Panc1 (cell line): Measurements from ENCODE around the gene LRRC4B. TPM values are rescaled to one million over a fixed set of nuclear protein-coding genes. Genes with fewer than 3 reads are reported as not detected.

Experiments used
- ATAC-seq: fragments of 200-7000 bp; cut with Tn5 transposase; 2 replicates; pipeline ENCODE4 v1.9.1; 2020; ENCODE audit warnings: mild to moderate bottlenecking, moderate library complexity
- BruUV-seq: library from RNA; stranded (reverse); fragments of 400-500 nt; replicated peaks from 2 replicates; lab custom pipeline; 2021; lab: Mats Ljungman, UMichigan
- CTCF ChIA-PET: fragments of 300-600 bp; sonication (Branson Sonifier 250); formaldehyde crosslinking; loops from one replicate; lab custom pipeline; 2022; ENCODE audit warnings: antibody characterized with exemption; lab: Charles Lee
- POLR2A ChIA-PET: fragments of 300-600 bp; sonication (Branson Sonifier 250); formaldehyde crosslinking; loops from one replicate; lab custom pipeline; 2022; ENCODE audit warnings: antibody characterized with exemption; lab: Charles Lee
- DNase-seq: peaks from one replicate; pipeline ENCODE4 v3.0.0-alpha.2; 2010; ENCODE audit warnings: low read depth, low spot score
- H3K27ac ChIP-seq: 2 replicates; pipeline ENCODE4 v1.5.1; 2011; ENCODE audit warnings: mild to moderate bottlenecking, low read length, inconsistent platforms
- H3K27me3 ChIP-seq: fragments of 200-500 bp; sonication (Bioruptor generic); 2 replicates; pipeline ENCODE4 v1.6.0; 2014; ENCODE audit warnings: low read length, inconsistent platforms; ENCODE audit not compliant: control insufficient read depth, insufficient read depth
- H3K36me3 ChIP-seq: fragments of 200-500 bp; sonication (Bioruptor generic); 2 replicates; pipeline ENCODE4 v1.5.1; 2014; ENCODE audit warnings: inconsistent platforms, mild to moderate bottlenecking, low read length, moderate library complexity; ENCODE audit not compliant: control insufficient read depth, insufficient read depth
- H3K4me1 ChIP-seq: 2 replicates; pipeline ENCODE4 v1.5.1; 2011; ENCODE audit warnings: inconsistent platforms, mild to moderate bottlenecking, low read length, moderate library complexity; ENCODE audit not compliant: control insufficient read depth, insufficient read depth
- H3K4me3 ChIP-seq, 2 experiments: 2 replicates each; pipeline ENCODE4 v1.5.1; 2011 to 2012; ENCODE audit warnings: low read depth in 2 of 2, low read length in 2 of 2, mild to moderate bottlenecking in 2 of 2, inconsistent platforms in 1 of 2, moderate library complexity in 1 of 2
- H3K9me3 ChIP-seq: fragments of 200-500 bp; sonication (Bioruptor generic); 2 replicates; pipeline ENCODE4 v1.5.1; 2014; ENCODE audit warnings: low read depth, mild to moderate bottlenecking, inconsistent platforms, low read length, moderate library complexity; ENCODE audit not compliant: control insufficient read depth, insufficient read depth
- CTCF ChIP-seq: fragments of 450-650 bp; IDR thresholded peaks from 2 replicates; pipeline ENCODE4 v1.5.1; 2017; ENCODE audit warnings: mild to moderate bottlenecking
- POLR2AphosphoS5 ChIP-seq: IDR thresholded peaks from 2 replicates; pipeline ENCODE4 v1.6.1; 2012; ENCODE audit warnings: mild to moderate bottlenecking, low read depth, low read length, moderate library complexity
- REST ChIP-seq, 2 experiments: IDR thresholded peaks; 2 replicates each; pipeline ENCODE4 v1.6.1; 2011 to 2012; ENCODE audit warnings: low read depth in 2 of 2, control low read depth in 1 of 2, low read length in 1 of 2, mild to moderate bottlenecking in 1 of 2, moderate library complexity in 1 of 2; ENCODE audit not compliant: insufficient read depth in 1 of 2
- SIN3A ChIP-seq: IDR thresholded peaks from 2 replicates; pipeline ENCODE4 v1.6.1; 2012; ENCODE audit warnings: low read depth, mild to moderate bottlenecking, low read length, moderate library complexity, borderline replicate concordance; ENCODE audit not compliant: insufficient read depth
- TCF7L2 ChIP-seq: IDR thresholded peaks from 2 replicates; pipeline ENCODE4 v1.6.1; 2011; ENCODE audit warnings: mild to moderate bottlenecking, low read depth, low read length, inconsistent platforms
- in situ Hi-C: cut with HindIII; loops from 2 replicates; pipeline ENCODE4 v1.10.0; 2016; ENCODE audit warnings: low sequenced_read_pairs, low pct_unique_long_range_greater_than_20kb
- intact Hi-C: fragments of 100-400 bp; cut with micrococcal nuclease; formaldehyde crosslinking; loops from one replicate; pipeline ENCODE4 v1.10.0; 2022; ENCODE audit not compliant: unreplicated experiment
- total RNA-seq: library from RNA; stranded (reverse); gene quantifications from one replicate; pipeline ENCODE4 v1.2.1, GENCODE V29; 2021; ENCODE audit not compliant: unreplicated experiment

LRRC4B gene
- total RNA-seq, 1 experiment from 2014 or later = 0.57 TPM

GRCh38 chr19:50486823-50487515, 81.3 kb downstream of the LRRC4B start:
- Histone ChIP-seq H3K27me3 (no peaks in the 10 kb centered on the region), H3K9me3 (no peaks in the 10 kb centered on the region; the same call in 1 of the 2 replicates), H3K4me1 (no peaks in the 10 kb centered on the region), H3K27ac (no peak overlapping the region), H3K4me3 (no peak overlapping the region), H3K36me3 (no peaks in the 10 kb centered on the region)
- ATAC-seq (no peak), DNase-seq (no peak)
- BruUV-seq = no TSS peak
- CTCF ChIA-PET = no interaction called here
- intact Hi-C loops = no loop called here
- POLR2A ChIA-PET = no interaction called here
- in situ Hi-C loops = no loop called here
- peak; percentile 67 for TF ChIP-seq CTCF
- no peak for TF ChIP-seq SIN3A
- no peak for TF ChIP-seq POLR2AphosphoS5

GRCh38 chr19:50485284-50485955, 82.8 kb downstream of the LRRC4B start:
- CTCF ChIA-PET = no interaction called here
- Histone ChIP-seq H3K36me3 (no peaks in the 10 kb centered on the region), H3K27me3 (no peaks in the 10 kb centered on the region), H3K4me3 (no peak overlapping the region), H3K9me3 (no peaks in the 10 kb centered on the region; the same call in 1 of the 2 replicates), H3K27ac (no peak overlapping the region), H3K4me1 (no peaks in the 10 kb centered on the region)
- TF ChIP-seq TCF7L2 = no peak
- TF ChIP-seq REST (IDR thresholded peaks at IDR 0.05; ENCODE audit: insufficient read depth in 1 of 2, low read depth in 2 of 2, low read length in 1 of 2) = no peak
- TF ChIP-seq POLR2AphosphoS5 = no peak
- TF ChIP-seq SIN3A = no peak
- no peak for TF ChIP-seq CTCF
- POLR2A ChIA-PET = no interaction called here
- DNase-seq (no peak), ATAC-seq (no peak)
- intact Hi-C loops = no loop called here
- BruUV-seq = no TSS peak
- in situ Hi-C loops = no loop called here
